ENCODE measurements around the gene CYP4F8.
"Not testable (repeated sequence)": the region's sequence is repeated elsewhere in the genome, so short reads cannot be mapped to it uniquely, and the experiment has no call there.

GRCh38 chr19:15650123-15650522, 35.1 kb downstream of the CYP4F8 start:
- not testable (repeated sequence) for TF ChIP-seq CTCF (IDR thresholded peaks at IDR 0.05); POLR2AphosphoS5 (IDR thresholded peaks at IDR 0.05; ENCODE audit: insufficient read depth in 1 of 2, low read depth in 1 of 2); POLR2A (IDR thresholded peaks at IDR 0.05)

Measured in vagina (tissue), 2 donors.